CD4-positive, alpha-beta T cell treated with Interleukin-15 for 1 hour (primary cell): ENCODE results near the gene PIK3C2G.

Source experiments
- DNase-seq: peaks from one replicate; pipeline ENCODE4 v3.0.0-alpha.2; 2020

PIK3C2G gene

DNA sequence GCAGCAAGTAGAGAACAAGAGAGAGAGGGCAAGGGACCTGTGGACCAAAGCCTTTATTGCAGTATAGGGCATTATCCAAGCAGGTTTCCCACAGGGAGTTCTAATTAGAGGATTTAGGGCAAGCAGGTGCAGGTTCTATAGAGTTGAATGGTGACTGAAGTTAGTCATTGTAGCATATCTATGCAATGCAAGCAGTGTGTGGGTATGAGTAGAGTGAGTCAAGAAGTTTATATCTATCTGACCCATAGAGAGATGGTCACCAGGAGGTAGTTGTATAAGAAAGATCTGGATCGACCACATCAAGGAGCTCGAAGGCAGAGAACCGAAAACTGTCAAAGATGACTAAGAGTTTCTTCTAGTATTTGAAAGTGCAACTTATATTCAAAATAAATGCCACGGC, 309.2 kb downstream of the PIK3C2G start:
- no peak for DNase-seq

DNA sequence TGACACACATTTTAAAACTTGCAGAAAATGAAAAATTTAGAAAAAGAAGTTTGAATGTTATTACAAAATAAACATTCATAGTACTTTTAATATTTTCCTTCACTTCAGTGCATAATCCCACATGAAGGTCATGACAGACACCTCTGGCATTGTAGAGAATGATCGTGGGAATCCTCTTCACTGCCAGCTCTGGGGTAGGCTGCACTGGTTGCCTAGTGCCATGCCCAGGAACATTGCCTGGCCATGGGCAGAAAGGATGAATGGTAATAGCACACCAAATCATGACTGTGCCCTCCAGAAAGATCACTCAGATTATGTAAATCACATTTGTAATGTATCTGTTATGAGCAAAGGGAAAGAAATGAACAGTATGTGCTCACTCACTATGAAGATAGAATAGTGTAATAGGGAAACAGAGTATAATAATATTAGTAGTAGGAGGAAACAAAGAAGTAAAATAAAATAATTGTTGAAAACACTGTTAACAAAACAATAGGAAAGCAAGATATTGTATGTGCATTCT, 314.8 kb downstream of the PIK3C2G start:
- DNase-seq, result no peak

DNA sequence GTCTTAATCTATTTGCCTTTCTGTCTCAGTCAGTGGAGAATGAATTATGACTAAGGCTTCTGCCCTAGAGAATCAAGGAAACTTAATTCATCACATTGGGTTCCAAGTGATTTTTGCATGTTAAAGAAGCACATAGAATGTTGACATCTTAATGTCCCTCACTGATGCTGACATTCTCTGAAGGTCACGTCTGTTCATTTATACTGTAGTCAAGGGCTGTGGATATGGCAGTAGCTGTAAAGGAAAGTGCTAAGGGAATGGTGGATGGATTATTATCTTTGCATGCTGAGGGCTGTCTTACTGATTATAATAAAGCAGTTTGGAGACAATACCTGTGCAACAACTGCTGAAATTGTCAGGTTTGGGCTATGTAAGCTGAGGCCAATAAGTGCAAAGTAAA, 315.3 kb downstream of the PIK3C2G start:
- DNase-seq, result no peak

DNA sequence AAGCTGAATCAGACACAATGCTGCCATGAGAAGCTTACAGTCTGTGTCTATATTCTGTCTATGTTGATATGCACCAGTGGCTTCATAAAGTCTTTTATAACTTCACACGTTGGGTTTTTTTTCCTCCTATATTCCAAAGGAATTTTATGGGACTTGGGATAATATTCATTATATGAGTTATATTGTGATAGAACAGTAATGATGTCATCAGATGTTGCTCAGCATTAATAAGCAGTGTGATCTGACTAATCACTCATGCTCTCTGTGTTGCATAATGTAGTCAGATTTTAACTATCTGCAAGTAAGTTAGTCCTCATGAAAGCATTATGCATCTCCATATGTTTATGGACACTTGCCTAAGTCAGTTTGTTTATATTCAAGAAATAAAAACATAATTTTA, 316.9 kb downstream of the PIK3C2G start:
- DNase-seq, result no peak

DNA sequence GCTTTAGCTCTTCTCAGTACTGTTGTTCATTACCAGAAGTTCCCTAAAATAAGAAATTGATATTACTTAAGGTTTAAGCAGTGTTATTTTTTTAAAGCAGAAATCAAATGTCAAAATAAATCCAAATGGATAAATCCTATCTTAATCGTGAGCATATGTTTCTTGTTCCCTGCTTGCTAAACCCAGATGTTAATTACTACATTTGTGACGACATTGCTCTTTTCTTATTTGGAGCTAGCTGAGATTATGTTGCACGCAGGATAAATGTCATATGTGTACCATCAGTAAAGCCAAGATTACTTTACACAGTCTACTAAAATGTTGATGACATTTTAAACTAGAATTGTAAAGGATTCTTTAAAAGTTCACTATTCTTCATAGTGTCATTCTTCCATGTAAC, 319.0 kb downstream of the PIK3C2G start:
- no peak for DNase-seq

DNA sequence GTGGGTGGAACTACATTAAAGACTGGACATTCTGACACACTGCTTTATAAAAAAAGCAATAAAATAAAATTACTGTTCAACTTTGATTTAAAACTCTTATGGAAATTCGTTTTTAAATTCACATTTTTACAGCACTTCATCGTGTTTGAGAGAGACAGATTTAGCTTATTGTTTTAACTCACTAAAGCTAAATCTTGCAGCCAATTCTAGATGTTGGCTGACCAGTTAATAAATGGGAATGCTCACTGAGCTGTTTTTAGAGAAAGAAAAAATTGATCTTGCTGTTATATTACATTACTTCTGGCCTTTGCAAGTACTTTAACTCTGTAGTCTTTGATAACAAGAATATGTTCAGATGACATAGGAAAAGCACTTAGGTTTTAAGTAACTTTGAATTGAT, 319.4 kb downstream of the PIK3C2G start:
- DNase-seq, result no peak

DNA sequence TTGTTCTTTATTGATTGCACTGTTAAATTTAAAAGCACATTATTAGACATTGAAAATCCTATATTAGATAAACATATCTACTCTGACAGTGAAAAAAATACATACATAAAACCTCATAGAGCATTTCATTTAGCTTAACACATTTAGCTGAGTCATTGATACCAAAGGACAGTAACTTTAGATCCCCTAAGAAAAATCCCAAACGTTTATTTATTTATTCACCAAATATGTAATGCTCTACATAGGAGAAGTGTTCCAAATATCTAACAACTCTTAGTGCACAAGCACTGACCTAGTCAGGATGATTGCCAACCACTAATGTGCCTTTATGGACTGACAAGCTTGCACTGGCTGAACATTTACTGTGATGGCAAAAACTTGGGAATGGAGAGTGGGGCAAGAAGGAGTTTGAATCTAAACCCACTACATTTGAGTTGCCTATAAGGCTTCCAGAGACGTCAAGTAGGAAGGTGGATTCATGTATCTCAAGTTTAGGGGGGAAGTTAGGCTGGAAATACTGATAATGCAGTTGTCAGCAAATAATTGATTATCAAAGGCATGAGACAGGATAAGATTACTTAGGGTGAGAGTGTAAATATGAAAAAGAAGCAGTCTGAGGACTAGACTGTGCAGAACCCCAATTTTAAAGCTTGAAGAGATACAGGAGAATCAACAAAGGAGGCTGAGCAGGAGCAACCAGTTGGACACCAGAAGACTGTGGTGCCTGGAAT, 320.1 kb downstream of the PIK3C2G start:
- no peak for DNase-seq

DNA sequence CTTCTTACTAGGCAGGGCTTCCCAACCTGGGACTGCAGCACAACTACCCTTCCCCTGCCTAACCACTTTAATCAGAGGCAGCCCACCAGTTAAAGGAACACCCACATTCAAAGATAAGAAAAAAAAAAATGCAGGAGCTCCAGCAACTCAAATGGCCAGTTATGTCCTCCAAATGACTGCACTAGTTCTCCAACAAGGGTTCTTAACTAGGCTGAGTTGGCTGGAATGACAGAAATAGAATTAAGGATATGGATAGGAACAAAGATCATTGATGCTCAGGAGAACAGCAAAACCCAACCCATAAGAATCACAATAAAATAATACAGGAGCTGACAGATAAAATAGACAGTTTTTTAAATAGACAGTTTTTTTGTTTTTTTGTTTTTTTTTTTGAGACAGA, 322.3 kb downstream of the PIK3C2G start:
- DNase-seq, result no peak

DNA sequence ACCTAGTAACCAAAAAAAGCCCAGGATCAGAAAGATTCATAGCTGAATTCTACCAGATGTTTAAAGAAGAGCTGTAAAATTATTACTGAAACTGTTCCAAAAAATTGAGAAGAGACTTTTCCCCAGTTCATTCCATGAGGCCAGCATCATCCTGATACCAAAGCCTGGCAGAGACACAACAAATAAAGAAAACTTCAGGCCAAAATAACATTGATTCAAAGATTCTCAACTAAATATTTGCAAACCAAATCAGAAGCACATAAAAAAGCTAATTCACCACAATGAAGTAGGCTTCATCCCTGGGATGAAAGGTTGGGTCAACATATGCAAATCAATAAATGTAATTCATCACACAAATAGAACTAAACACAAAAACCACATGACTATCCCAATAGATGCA, 325.3 kb downstream of the PIK3C2G start:
- DNase-seq, result no peak

DNA sequence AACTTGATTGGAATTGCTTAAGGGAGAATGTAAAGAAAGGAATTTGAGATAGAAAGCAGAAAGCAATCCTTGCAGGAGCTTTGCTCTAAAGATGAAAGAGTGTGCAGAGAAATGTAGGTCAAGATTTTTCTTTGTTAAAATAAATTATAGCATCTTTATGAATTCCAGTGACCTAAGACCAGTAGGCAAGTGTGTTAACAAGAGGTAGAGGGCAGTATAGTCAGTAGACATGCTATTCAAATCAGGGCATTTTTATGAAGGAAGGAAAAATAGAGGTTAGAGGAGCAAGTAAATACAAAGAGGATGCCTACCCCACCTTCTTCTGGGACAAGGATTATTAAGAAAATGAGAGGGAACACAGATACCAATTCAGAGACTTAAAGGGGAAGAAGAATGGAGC, 328.0 kb downstream of the PIK3C2G start:
- DNase-seq, result no peak

DNA sequence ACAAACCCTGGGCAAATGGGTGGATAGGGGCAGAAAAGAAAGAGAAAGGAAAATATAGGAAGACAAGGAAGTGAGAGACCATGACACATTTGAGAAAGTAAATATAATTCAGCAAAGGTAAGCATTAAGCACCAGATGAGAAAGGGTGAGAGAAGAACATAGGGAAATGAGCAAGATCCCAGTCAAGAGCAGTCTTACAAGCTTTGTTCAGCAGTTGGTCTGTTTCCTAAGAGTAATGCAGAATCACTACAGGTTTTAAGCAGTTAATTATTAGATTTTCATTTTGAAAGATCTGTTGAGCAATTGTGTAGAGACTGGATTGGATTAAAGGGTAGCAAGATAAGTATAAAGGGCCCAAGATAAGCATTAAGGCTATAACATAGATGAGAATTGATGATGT, 330.2 kb downstream of the PIK3C2G start:
- no peak for DNase-seq

DNA sequence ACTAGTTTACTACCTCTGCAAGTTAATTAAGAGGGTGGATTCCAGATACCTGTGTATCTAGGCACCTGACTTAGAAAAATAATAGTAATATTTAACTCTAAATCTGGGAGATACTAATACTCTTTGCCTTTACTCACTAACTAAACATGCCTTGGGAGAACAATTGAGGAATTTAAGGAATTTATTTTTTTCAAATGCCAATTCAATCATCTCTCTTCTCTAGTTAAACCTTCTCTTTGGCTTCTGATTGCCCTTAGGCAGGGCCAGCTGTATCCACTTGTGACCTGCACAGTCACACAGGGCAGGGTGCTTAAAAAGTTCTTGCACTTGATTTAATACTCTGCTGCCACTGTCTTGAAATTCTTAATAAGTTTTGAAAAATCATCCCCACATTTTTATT, 334.1 kb downstream of the PIK3C2G start:
- no peak for DNase-seq

DNA sequence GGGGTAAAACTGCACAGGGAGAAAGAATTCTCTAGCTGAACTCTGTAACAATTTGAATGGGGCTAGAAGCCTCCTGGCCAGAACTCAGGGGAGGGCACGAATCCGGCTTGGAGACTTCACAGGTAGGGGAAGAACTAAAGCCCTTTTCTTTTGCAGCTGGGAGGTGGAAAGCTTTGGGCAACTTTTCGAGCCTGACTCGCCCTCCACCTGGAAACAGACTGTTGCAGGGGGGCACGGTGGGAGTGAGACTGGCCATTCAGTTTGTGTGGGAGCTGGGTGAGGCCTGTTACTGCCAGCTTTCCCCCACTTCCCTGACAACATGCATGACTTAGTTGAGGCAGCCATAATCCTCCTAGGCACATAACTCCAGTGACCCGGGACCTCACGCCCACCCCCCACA, 340.6 kb downstream of the PIK3C2G start:
- DNase-seq, result no peak

DNA sequence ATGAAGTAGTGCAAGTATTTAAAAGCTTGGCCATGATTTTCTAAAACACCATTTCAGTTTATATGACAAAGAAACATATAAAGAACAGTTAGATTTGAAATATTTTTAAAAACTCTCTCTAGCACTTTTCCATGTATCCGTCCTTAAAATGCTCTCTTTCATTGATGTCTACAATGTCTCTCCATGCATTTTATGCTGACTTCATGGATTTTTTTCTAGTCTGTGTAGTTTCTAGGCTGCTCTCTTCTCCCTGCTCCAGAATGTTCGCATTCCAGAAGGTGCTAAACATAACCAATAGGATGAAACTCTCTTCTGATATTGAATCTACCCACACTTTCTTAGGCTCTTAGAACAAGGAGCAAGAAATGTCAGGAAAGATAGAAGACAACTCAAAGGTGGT, 351.7 kb downstream of the PIK3C2G start:
- no peak for DNase-seq

DNA sequence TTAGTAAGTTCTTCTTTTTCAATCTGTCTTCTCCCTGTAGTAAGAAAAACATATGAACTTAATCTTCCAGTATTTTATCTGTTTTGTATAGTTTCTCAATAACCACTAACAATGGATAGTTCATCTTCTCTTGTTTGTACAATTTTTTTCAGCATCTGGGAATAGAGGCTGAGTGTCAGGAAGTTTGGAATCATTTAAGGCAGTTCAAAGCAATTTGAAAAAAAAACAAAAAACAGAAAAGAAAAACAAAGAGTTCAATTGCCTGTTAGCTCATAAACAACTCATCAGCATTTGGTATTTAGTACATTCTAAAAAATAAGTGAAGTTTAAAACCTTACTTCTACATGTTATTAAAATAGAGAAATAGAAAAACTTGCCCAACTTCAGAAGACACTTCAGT, 359.7 kb downstream of the PIK3C2G start:
- DNase-seq, result no peak

DNA sequence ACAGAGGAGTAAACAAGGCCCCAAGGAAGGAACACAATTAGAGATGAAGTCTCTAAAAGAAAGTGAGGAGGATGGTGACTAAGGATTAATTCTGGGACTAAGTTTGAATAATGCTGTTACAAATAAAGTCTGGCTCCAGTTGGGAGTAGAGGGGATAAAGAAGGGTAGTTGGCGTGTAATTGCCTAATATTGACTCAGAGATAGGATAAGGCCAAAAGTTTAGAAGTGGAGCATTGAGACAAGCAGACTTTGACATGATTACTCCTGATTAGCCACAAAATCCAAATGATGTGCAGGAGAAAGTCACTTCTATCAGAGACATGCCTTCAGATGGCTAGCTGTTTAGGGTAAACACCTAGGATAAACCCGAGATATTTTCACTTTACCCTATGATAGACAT, 368.1 kb downstream of the PIK3C2G start:
- no peak for DNase-seq

DNA sequence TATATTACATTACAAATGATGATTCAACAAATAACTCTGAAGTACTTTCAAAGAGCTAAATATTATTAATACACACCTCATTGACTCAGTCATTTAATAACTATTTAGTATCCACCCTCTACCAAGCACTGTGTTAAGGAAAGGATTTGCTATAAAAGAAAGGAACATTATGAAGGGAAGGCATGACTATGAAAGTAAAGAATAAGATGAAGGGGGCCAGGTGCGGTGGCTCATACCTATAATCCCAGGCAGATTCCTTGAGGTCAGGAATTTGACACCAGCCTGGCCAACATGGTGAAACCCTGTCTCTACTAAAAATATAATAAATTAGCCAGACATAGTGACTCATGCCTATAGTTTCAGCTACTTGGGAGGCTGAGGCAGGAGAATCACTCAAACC, 368.6 kb downstream of the PIK3C2G start:
- DNase-seq, result no peak

DNA sequence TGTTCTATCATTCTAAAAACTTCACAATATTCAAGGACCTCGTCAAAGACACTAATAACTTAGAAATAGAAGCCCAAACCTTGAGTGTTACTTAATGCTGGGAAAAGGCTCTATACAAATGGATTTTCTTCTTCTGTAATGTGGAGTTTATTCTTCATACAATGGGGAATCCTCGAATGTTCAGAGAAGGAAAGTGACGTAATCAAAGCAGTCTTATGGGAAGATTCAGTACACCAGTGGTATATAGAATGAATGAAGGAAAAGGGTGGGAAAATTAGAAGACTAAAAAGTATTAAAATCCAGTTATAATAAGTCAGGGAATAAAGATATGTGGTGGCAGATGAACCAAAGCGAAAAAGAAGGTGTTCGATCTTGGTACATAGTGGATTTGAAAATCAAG, 370.0 kb downstream of the PIK3C2G start:
- DNase-seq, result no peak

DNA sequence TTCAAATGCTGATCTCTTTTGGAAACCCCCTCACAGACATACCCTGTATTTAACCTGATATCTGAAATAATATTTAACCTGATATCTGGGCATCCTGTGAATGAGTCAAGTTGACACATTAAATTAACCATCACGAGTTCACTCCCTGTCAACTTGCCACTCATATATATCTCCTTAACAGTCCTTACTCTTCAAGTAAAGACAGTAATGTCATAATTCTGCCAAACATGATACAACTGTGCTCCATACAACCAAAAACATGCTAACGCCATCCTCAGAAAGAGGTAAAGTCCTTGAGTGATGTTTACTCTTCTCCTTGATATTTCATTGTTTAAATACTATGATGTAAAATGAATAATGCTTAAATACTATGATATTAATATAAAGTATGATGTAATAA, 371.5 kb downstream of the PIK3C2G start:
- DNase-seq, result no peak

DNA sequence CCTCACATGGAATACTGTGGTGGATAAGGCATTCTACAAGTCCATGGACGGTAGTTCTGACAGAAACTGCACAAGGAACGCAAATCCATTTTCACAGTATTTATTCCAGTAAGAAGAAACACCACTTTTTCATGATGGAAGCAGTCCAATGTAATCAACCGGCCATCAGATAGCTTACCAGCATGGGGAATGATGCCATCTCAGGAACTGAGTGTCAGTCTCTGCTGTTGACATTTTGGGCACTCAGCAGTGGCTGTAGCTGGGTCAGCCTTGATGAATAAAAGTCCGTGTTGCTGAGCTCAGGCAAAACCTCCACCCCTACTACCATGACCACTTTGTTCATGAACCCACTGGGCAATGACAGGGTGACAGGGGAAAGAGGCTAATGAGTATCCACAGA, 373.1 kb downstream of the PIK3C2G start:
- no peak for DNase-seq

DNA sequence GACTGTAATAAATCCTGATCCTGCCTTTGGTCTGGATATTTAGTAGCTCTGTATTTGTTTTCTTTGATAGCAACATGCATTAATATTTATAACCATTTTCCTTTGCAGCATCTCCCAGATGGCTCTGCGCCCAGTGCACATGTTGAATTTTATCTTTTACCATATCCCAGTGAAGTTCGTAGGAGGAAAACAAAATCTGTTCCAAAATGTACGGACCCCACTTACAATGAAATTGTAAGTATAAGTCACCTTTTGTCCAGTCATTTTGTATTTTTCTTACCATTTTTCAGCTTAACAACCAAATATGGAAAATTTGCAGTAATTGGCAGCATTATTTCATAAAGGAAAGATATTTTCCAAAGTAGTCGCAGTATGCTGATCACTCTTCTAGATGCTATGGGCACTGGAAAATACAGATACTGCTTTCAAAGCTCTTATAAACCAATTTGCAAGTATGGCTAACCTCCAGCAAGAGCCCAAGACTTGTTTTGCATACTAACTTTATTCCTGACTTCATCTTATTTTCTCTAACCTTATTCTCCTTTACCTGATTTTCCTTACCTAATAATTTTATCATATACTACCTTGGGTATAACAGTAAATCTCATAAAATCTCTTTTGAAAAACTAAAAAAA, 379.1 kb downstream of the PIK3C2G start:
- no peak for DNase-seq

DNA sequence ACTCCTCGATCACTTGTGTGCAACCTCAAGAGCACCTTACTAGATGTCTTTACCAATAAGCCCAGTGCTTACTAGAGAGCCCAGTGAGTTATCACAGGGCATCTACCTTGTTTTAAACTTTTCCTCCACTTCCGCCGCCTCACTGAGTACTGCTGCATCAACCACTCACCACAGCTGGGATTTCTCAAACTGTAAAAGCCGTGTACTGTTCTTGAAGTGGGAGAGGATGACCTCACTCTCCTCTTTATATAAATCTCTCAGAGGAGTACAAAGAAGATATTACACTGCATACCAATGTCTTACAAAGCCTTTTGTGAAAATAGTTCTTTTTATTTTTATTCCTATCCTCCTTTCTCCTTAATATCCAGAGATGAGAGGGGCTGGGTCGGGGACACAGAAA, 382.4 kb downstream of the PIK3C2G start:
- DNase-seq, result no peak

DNA sequence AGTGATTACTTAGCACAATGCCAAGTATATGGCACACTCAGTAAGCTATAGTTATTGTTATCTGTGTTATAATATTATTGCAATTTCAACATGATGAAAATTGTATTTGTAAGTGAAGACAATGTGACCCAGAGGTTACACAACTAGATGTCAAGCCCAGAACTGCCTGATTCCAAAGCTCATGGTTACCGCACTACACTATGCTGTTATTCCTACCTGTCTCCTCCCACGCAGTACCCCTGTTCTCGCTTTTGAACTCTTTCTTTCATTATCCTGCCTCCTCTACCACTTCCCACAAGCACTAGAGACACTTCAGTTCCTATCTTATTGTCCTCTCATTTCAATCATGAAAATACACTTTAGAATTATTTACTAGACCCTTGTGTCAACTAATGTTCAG, 383.2 kb downstream of the PIK3C2G start:
- no peak for DNase-seq

DNA sequence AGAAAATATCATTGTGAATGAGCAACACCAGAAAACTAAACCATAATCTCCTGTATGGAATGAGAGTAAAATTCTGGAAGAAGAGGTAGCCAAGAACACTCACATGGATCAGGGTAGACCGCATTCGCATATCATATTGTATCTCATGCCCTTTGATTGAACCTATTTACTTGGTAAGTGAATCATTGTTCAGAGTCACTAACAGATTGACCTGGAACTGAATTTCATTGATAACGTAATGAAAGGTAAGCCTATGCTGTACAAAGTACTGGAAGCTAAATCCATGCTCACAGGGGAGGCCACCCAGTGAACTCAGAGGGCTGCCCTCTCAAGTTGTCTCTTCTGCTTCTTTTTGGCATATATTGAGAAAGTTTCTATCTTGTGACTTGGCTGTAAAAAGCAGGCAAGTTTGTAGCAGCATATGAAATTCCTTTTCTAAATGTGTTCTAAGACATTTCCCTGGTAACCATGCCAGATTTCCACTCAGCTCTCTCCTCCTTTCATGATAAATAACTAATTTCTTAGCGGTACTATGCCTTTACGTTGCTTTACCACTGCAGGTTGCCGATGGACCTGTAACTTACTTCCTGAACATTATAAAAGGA, 385.1 kb downstream of the PIK3C2G start:
- DNase-seq, result no peak
